T1000 (cell line): ENCODE data around the gene ASIC5.
"Not testable (repeated sequence)": the region's sequence is repeated elsewhere in the genome, so short reads cannot be mapped to it uniquely, and the experiment has no call there.

Source experiments
- DNase-seq: peaks from one replicate; lab custom pipeline; 2025; ENCODE audit warnings: mixed read lengths; lab: John Stamatoyannopoulos, UW

ASIC5 gene, protein sequence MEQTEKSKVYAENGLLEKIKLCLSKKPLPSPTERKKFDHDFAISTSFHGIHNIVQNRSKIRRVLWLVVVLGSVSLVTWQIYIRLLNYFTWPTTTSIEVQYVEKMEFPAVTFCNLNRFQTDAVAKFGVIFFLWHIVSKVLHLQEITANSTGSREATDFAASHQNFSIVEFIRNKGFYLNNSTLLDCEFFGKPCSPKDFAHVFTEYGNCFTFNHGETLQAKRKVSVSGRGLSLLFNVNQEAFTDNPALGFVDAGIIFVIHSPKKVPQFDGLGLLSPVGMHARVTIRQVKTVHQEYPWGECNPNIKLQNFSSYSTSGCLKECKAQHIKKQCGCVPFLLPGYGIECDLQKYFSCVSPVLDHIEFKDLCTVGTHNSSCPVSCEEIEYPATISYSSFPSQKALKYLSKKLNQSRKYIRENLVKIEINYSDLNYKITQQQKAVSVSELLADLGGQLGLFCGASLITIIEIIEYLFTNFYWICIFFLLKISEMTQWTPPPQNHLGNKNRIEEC

GRCh38 chr4:155866177-155866576, at the start of gene ASIC5:
ASIC5 (minus strand) TSS chr4:155866277; CDS start chr4:155866226, 51 bp downstream.
- DNase-seq = no peak

GRCh38 chr4:155914782-155915181, 48.7 kb upstream of the ASIC5 start:
- no peak for DNase-seq

- no peak for DNase-seq
Measured at GRCh38 chr4:155911905-155912304, 45.8 kb upstream of the ASIC5 start.

DNA sequence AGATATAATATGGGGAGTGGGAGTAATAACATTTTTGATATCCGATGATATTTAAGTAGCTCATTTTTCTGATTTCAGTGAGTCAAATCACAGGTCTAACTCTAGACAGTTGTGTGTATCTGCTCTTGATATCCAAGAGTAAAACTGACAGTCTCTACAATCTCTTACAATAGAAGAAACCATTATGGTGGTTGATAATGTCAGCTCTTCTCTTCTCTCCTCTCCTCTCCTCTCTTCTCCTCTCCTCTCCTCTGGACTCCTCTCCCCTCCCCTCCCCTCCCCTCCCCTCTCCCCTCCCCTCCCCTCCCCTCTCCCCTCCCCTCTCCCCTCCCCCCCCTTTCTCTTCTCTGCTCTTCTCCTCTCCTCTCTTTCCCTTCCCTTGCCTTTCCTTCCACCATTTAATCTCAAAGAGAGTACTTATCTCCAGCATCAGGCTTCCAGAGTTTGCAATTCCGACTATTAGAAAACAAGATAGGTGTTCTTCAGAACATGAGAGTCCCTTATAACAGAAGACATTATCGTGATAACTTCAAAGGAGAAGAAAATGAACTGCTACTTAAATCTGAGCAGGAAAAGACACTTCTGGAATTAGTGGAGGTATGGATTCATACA, 43.6 kb upstream of the ASIC5 start:
- DNase-seq = no peak

DNA sequence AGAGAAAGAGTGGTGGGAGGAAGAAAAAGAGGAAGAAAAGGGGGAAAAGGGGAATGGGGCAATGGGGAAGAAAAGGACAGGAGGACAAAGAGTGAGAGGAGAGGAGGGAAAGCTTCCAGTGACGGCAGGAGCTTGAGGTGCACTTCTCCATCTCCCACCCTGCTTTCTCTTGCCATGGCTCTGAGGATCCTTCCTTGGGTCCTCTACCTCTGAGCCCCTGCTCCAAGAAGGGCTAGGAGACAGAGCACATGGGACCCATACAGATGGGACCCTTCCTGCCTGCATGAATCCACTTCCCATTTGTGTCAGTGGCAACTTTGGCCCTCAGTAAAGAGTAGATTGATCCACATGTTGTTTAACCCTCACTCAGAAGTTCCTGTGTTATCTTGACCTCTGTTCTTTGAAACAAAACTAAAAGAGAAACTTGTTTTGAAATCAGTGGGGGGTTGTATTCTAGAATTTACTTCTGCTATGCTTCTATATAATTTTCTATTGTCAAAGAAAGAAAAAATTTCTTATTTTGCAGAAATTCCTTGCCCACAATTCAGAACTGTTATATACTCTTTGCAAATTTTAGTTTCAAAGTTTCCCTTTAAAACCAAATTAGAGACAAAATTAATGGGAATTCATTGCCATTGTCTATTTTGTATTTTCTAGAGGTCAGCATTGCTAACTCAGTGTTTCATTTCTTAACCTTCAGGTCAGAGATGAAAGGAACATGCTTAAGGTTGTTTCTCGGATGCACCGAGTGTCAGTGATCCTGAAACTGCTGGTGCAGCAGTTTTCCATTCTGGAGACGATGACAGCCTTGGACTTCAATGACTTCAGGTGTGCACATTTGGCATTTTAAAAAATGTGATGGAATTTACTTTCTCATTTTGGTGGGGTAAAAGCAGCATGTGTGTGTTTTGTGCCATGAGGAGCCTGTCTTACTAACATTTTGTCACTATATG, 42.4 kb upstream of the ASIC5 start:
- no peak for DNase-seq

- no peak for DNase-seq
Measured at GRCh38 chr4:155907556-155907955, 41.5 kb upstream of the ASIC5 start.

DNA sequence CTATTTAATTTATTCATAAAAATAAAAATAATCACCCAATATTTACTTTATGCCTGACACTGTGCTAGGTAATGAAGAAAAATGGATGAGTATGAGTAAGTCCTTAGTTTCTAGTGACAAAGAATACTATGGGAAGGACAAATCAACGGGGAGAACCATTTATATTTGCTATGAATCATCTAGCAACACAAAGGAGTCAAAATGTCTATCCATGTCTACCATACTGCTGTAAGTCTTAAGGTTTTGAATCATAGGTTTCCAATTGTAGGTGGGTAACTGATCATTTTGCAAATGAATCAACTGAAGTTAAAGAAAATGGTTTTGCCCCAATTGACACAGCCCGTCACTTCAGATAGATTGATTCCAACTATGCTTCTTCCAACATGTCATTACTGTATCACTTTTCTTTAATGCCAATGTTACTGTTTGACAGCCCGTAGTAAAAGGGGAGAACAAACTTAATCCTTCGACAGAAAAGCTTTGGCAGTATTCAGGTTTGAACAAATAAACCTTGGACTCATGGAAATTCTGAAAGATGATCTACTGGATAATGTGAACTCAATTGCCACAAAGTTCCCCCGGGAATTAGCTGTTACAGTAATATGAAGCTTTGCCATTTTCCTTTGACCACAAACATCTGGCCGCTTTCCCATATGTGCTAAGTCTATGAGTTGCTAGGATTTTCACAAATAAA, 40.6 kb upstream of the ASIC5 start:
- peak; percentile 38 for DNase-seq

- DNase-seq = no peak
Measured at GRCh38 chr4:155904331-155904730, 38.3 kb upstream of the ASIC5 start.

DNA sequence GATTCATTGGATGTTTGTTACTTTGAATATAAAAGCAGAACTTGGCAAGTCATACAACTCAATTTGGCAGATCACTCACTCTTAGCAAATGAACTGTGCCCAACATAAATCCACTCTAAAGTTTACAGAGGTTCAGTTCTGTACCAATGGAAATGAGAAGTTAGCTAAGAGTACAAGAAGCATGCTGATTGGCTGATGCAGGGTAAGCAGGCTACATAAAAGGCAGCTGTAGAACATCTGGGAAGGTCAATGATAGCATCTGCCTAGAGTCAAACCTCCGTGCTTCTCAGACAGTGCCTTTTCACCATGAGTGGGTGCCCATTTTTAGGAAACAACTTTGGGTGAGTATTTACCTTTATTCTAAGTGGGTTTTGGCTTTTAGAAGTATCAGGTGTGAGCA, 37.4 kb upstream of the ASIC5 start, which contains the start of gene TDO2:
TSS of gene TDO2 (plus strand) at position 244 of the 400 bp plus-strand sequence. CDS start at position 307, 63 bp downstream.
- no peak for DNase-seq

DNA sequence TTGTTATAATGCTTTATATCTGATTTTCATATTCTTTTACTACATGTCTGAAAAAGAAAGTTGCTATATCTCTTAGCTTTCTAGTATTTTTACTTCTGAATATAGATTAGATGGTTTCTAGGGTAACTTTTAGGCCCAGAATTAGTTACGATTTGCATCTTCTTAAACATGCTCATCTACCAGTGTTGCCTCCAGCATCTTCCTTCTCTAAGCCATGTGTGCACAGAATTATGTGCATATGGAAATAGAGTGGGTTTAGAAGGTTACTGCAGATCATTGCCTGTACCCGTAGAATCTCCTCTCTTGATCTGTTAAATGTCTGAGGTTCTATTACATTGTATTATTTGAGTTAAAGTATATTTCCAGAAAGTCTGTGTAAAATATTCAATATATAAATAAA, 34.9 kb upstream of the ASIC5 start:
- DNase-seq = no peak

- DNase-seq = no peak
Measured at GRCh38 chr4:155900381-155900780, 34.3 kb upstream of the ASIC5 start.

GRCh38 chr4:155899891-155900290, 33.8 kb upstream of the ASIC5 start:
- DNase-seq = no peak

- not testable (repeated sequence) for DNase-seq
Measured at GRCh38 chr4:155898371-155898770, 32.3 kb upstream of the ASIC5 start.

- DNase-seq = no peak
Measured at GRCh38 chr4:155891058-155891457, 25.0 kb upstream of the ASIC5 start.

GRCh38 chr4:155889946-155890345, 23.9 kb upstream of the ASIC5 start:
- DNase-seq = no peak

- no peak for DNase-seq
Measured at GRCh38 chr4:155889031-155889793, 23.1 kb upstream of the ASIC5 start.

DNA sequence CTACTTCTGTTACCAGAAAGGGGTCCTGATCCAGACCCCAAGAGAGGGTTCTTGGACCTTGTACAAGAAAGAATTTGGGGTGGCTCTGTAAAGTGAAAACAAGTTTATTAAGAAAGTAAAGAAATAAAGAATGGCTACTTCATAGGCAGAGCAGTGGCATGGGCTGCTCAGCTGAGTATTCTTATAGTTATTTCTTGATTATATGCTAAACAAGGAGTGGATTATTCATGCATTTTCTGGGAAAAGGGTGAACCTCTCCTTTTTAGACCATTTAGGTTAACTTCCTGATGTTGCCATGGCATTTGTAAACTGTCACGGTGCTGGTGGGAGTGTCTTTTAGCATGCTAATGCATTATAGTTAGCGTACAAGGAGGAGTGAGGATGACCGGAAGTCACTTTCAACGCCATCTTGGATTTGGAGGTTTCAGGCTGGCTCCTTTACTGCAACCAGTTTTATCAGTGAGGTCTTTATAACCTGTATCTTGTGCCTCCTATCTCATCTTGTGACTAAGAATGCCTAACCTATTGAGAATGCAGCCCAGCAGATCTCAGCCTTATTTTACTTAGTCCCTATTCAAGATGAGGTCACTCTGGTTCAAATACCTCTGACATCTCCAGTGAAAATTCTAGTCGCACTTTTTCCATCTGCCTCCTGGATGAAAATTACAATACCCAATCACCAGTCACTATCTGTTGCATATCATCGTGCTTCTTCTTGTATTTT, 21.9 kb upstream of the ASIC5 start:
- DNase-seq = no peak

DNA sequence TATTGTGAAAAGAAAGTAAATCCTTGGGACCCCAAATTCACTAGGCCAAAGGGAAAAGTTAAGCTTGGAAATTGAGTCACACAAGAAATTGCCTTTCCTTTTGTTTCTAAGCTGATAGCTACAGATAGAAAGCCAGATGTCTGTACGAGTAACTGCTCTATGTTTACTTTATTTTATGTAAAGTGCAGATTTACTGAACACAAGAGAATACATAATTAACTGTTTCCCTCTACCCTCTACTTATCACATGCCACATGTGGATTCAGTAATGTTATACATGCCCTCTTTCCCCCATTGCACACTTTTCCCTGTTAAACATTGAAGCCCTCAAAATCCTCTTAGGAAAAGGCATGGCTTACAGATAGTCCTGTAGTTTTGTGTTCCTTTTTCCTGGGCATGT, 21.0 kb upstream of the ASIC5 start:
- no peak for DNase-seq

- no peak for DNase-seq
Measured at GRCh38 chr4:155885666-155886065, 19.6 kb upstream of the ASIC5 start.

DNA sequence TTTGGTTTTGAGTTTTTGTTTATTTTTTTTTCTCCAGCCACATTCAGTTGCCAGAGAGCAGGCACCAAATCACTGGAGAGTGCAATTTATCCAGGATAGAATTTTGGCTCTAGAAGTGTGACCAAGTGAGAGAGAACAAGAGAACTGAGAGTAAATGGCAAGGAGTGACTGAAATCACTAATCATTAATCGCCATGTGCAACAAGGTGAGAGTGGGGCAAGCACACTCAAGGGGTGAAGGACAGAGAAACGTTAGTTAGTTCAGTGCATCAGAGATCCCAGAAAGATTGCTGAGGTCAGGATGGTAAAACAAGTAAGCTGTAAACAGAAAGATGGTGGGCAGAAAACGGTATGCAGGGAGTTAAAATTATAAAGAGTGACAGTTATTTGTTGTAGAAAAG, 17.8 kb upstream of the ASIC5 start:
- DNase-seq = no peak
